ENCODE results near the gene MOB3A. TPM values are rescaled to one million over a fixed set of nuclear protein-coding genes. Genes with fewer than 3 reads are reported as not detected.

The MOB3A gene
- total RNA-seq, 1 donor from 2014 or later = 66.0 TPM

- DNase-seq = no peak
- no peak overlapping the region for H3K4me3 Mint-ChIP-seq (ENCODE audit: unreplicated experiment)
- H3K27ac Mint-ChIP-seq (ENCODE audit: unreplicated experiment) = no peak overlapping the region
- no peak for TF ChIP-seq CTCF (IDR thresholded peaks at IDR 0.05; ENCODE audit: partially characterized antibody, unreplicated experiment)
- H3K9me3 Mint-ChIP-seq (ENCODE audit: unreplicated experiment) = peaks cover 2% of the 10 kb centered on the region
- H3K36me3 Mint-ChIP-seq (ENCODE audit: unreplicated experiment) = no peaks in the 10 kb centered on the region
- H3K27me3 Mint-ChIP-seq (ENCODE audit: unreplicated experiment) = no peaks in the 10 kb centered on the region
- H3K4me1 Mint-ChIP-seq (ENCODE audit: low read depth, unreplicated experiment) = no peaks in the 10 kb centered on the region
Observed at GRCh38 chr19:2122982-2123381, 26.9 kb upstream of the MOB3A start.

GRCh38 chr19:2122251-2122650 is 26.1 kb upstream of the MOB3A start:
- no peaks in the 10 kb centered on the region for H3K4me1 Mint-ChIP-seq (ENCODE audit: low read depth, unreplicated experiment)
- H3K27ac Mint-ChIP-seq (ENCODE audit: unreplicated experiment) = no peak overlapping the region
- no peaks in the 10 kb centered on the region for H3K36me3 Mint-ChIP-seq (ENCODE audit: unreplicated experiment)
- H3K4me3 Mint-ChIP-seq (ENCODE audit: unreplicated experiment) = no peak overlapping the region
- DNase-seq = no peak
- peaks cover 2% of the 10 kb centered on the region for H3K9me3 Mint-ChIP-seq (ENCODE audit: unreplicated experiment)
- no peak for TF ChIP-seq CTCF (IDR thresholded peaks at IDR 0.05; ENCODE audit: partially characterized antibody, unreplicated experiment)
- H3K27me3 Mint-ChIP-seq (ENCODE audit: unreplicated experiment) = no peaks in the 10 kb centered on the region

- no peaks in the 10 kb centered on the region for H3K4me1 Mint-ChIP-seq (ENCODE audit: low read depth, unreplicated experiment)
- H3K36me3 Mint-ChIP-seq (ENCODE audit: unreplicated experiment) = no peaks in the 10 kb centered on the region
- TF ChIP-seq CTCF (IDR thresholded peaks at IDR 0.05; ENCODE audit: partially characterized antibody, unreplicated experiment) = no peak
- H3K27me3 Mint-ChIP-seq (ENCODE audit: unreplicated experiment) = no peaks in the 10 kb centered on the region
- H3K27ac Mint-ChIP-seq (ENCODE audit: unreplicated experiment) = no peak overlapping the region
- no peak for DNase-seq
- H3K4me3 Mint-ChIP-seq (ENCODE audit: unreplicated experiment) = no peak overlapping the region
- H3K9me3 Mint-ChIP-seq (ENCODE audit: unreplicated experiment) = peaks cover 2% of the 10 kb centered on the region
Observed at GRCh38 chr19:2121416-2122051, 25.4 kb upstream of the MOB3A start.

GRCh38 chr19:2120821-2121220 is 24.7 kb upstream of the MOB3A start:
- Mint-ChIP-seq H3K4me1 (ENCODE audit: low read depth, unreplicated experiment) (no peaks in the 10 kb centered on the region), H3K4me3 (ENCODE audit: unreplicated experiment) (no peak overlapping the region), H3K27me3 (ENCODE audit: unreplicated experiment) (no peaks in the 10 kb centered on the region), H3K9me3 (ENCODE audit: unreplicated experiment) (peaks cover 3% of the 10 kb centered on the region), H3K27ac (ENCODE audit: unreplicated experiment) (no peak overlapping the region), H3K36me3 (ENCODE audit: unreplicated experiment) (no peaks in the 10 kb centered on the region)
- no peak for TF ChIP-seq CTCF (IDR thresholded peaks at IDR 0.05; ENCODE audit: partially characterized antibody, unreplicated experiment)
- no peak for DNase-seq

- Mint-ChIP-seq H3K9me3 (ENCODE audit: unreplicated experiment) (peaks cover 3% of the 10 kb centered on the region), H3K27ac (ENCODE audit: unreplicated experiment) (no peak overlapping the region), H3K4me3 (ENCODE audit: unreplicated experiment) (no peak overlapping the region), H3K4me1 (ENCODE audit: low read depth, unreplicated experiment) (no peaks in the 10 kb centered on the region), H3K27me3 (ENCODE audit: unreplicated experiment) (no peaks in the 10 kb centered on the region), H3K36me3 (ENCODE audit: unreplicated experiment) (no peaks in the 10 kb centered on the region)
- no peak for TF ChIP-seq CTCF (IDR thresholded peaks at IDR 0.05; ENCODE audit: partially characterized antibody, unreplicated experiment)
- DNase-seq = no peak
Observed at GRCh38 chr19:2119921-2120785, 24.0 kb upstream of the MOB3A start.
